ENCODE results near the gene SMAD9. TPM values are rescaled to one million over a fixed set of nuclear protein-coding genes. Genes with fewer than 3 reads are reported as not detected.
A peak's percentile ranks its signal among the peaks of the same experiment; 100 is the strongest.

The SMAD9 gene
- total and polyA plus RNA-seq, 2 of the 8 experiments (the other 6 are each of a cell fraction or from before 2014, with no cell fraction given) = 0.45 to 1.0 TPM

GRCh38 chr13:36819739-36820090 lies 100.3 kb downstream of the SMAD9 start:
- no peak overlapping the region for H2BK120ac ChIP-seq (replicated peaks; ENCODE audit: low read depth, low read length)
- H3K27me3 ChIP-seq (replicated peaks in 1 of 4; ENCODE audit: control insufficient read depth in 3 of 4, extremely low read depth in 1 of 4, insufficient read depth in 3 of 4, low read length in 3 of 4) = no peaks in the 10 kb centered on the region
- no peak overlapping the region for H4K5ac ChIP-seq (ENCODE audit: insufficient read length, low read depth, low read length)
- ChIA-PET CTCF (ENCODE audit: partially characterized antibody) (interaction anchor here (1.0 to 1.6 kb wide), 2 partner anchors 19 to 366 kb away, joined by 3 read pairs; no protein-coding TSS in a partner anchor), POLR2A (ENCODE audit: partially characterized antibody) (interaction anchor here (0.6 to 0.8 kb wide), 2 partner anchors 10 to 85 kb away, joined by 3 read pairs; no protein-coding TSS in a partner anchor)
- H3K27ac ChIP-seq (ENCODE audit: low read depth, low read length) = no peak overlapping the region
- H3K14ac ChIP-seq (ENCODE audit: insufficient read length) = no peak overlapping the region
- peak; percentile 97 for TF ChIP-seq E2F6 (IDR thresholded peaks at IDR 0.05)
- TF ChIP-seq HDAC6 (IDR thresholded peaks at IDR 0.05; ENCODE audit: low read depth, low read length) = no peak
- TF ChIP-seq SIN3A (conservative IDR thresholded peaks at IDR 0.05 in 1 of 2, IDR thresholded peaks at IDR 0.05 in 1 of 2; ENCODE audit: low read depth in 1 of 2, low read length in 2 of 2) = 0 out of 4 replicates have a peak, but pooled peaks of 1 of the 2 experiments have one; percentile 36
- TF ChIP-seq, protein P1, sequence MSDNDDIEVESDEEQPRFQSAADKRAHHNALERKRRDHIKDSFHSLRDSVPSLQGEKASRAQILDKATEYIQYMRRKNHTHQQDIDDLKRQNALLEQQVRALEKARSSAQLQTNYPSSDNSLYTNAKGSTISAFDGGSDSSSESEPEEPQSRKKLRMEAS (IDR thresholded peaks at IDR 0.05) = peak; percentile 85
- TF ChIP-seq TBP (IDR thresholded peaks at IDR 0.05; ENCODE audit: low read depth, low read length) = no peak
- H4K20me1 ChIP-seq (replicated peaks in 1 of 2; ENCODE audit: control insufficient read depth in 1 of 2, insufficient read depth in 2 of 2, low read length in 2 of 2) = no peaks in the 10 kb centered on the region
- H2AK5ac ChIP-seq (ENCODE audit: low read depth, low read length) = no peak overlapping the region
- no peak overlapping the region for H4K91ac ChIP-seq (replicated peaks; ENCODE audit: insufficient read length, low read length)
- no peaks in the 10 kb centered on the region for H3K9me3 ChIP-seq (ENCODE audit: insufficient read depth in 2 of 2, low read depth in 1 of 2, low read length in 1 of 2)
- 0 out of 2 replicates have a peak overlapping the region, but pooled peaks have one; percentile 20 for H3K18ac ChIP-seq (ENCODE audit: extremely low read depth, low read length)
- FAIRE-seq (peak; percentile 42), DNase-seq (ENCODE audit: low read depth in 1 of 2, low spot score in 2 of 2) (no peak)
- H3K4me2 ChIP-seq (ENCODE audit: insufficient read depth in 1 of 2, low read depth in 2 of 2, low read length in 2 of 2) = peak overlapping the region; percentile 93 to 97
- H3K79me2 ChIP-seq (ENCODE audit: control insufficient read depth in 1 of 2, insufficient read depth in 2 of 2, low read length in 2 of 2) = peaks cover 0 to 18% of the 10 kb centered on the region in 2 experiments; a peak in 2 of 4 replicates
- H3K4me1 ChIP-seq (replicated peaks in 1 of 4; ENCODE audit: control insufficient read depth in 3 of 4, insufficient read depth in 4 of 4, low read length in 3 of 4) = peaks cover 0 to 9% (median 4%) of the 10 kb centered on the region in 4 experiments; a peak in 4 of 7 replicates
- no peaks in the 10 kb centered on the region for H3K36me3 ChIP-seq (ENCODE audit: control insufficient read depth in 2 of 4, insufficient read depth in 4 of 4, low read length in 3 of 4)
- no peak overlapping the region for H2BK15ac ChIP-seq (ENCODE audit: low read length)
- H3K23me2 ChIP-seq (ENCODE audit: low read depth, low read length) = peaks cover 9% of the 10 kb centered on the region
- H2BK5ac ChIP-seq (ENCODE audit: low read depth, low read length) = no peak overlapping the region
- H2BK20ac ChIP-seq (ENCODE audit: low read length) = no peak overlapping the region
- H3K9ac ChIP-seq (replicated peaks in 1 of 4; ENCODE audit: extremely low read depth in 1 of 4, low read depth in 3 of 4, low read length in 3 of 4) = peak overlapping the region; percentile 0 to 65 (median 32); a peak in 5 of 7 replicates
- 2% methylated on average over 13 of the region's 20 CpGs; no CpG with 5 or more reads in 1 of the 2 experiments for WGBS, 2 experiments (ENCODE audit: extremely low coverage in 1 of 2, insufficient coverage in 1 of 2, insufficient read length in 1 of 2, insufficient replicate concordance in 2 of 2, low coverage in 1 of 2, low lambda C conversion rate in 2 of 2, missing lambda C conversion rate in 1 of 2)
- H3K23ac ChIP-seq (ENCODE audit: insufficient read length) = no peak overlapping the region
- no peak overlapping the region for H3K4ac ChIP-seq (replicated peaks; ENCODE audit: insufficient read length, low read depth, low read length)
- H3K4me3 ChIP-seq (ENCODE audit: extremely low read depth in 1 of 4, insufficient read depth in 2 of 4, low read depth in 3 of 4, low read length in 4 of 4) = peak overlapping the region; percentile 50 to 75 (median 68)
- no peak overlapping the region for H4K8ac ChIP-seq (ENCODE audit: extremely low read depth, insufficient read depth, low read length)
- H3K56ac ChIP-seq (replicated peaks; ENCODE audit: insufficient read length, low read depth, low read length) = no peak overlapping the region
- H2BK12ac ChIP-seq (ENCODE audit: low read depth, low read length) = no peak overlapping the region
- H2AFZ ChIP-seq (ENCODE audit: low read length) = 0 out of 2 replicates have a peak overlapping the region, but pooled peaks have one; percentile 43
- H3K79me1 ChIP-seq (ENCODE audit: low read depth, low read length) = peaks cover 2% of the 10 kb centered on the region; the same call in 1 of the 2 replicates
